ENCODE data around the gene ZFP1.

The ZFP1 gene

GRCh38 chr16:75148311-75149195 lies at the start of gene ZFP1:
Gene ZFP1, plus strand, starts transcription at chr16:75148524. Its CDS starts 4,428 bp downstream, at chr16:75152952.
- DNase-seq (ENCODE audit: low read depth in 2 of 2), result peak; percentile 89 to 91

- no peak for DNase-seq (ENCODE audit: low read depth in 2 of 2)
Observed at GRCh38 chr16:75099075-75099667, 49.2 kb upstream of the ZFP1 start.

GRCh38 chr16:75099738-75100602 lies 48.4 kb upstream of the ZFP1 start:
- DNase-seq (ENCODE audit: low read depth in 2 of 2), result no peak

- no peak for DNase-seq (ENCODE audit: low read depth in 2 of 2)
Observed at GRCh38 chr16:75100603-75100990, 47.7 kb upstream of the ZFP1 start.

- no peak for DNase-seq (ENCODE audit: low read depth in 2 of 2)
Observed at GRCh38 chr16:75101635-75102034, 46.7 kb upstream of the ZFP1 start.

- no peak for DNase-seq (ENCODE audit: low read depth in 2 of 2)
Observed at GRCh38 chr16:75102595-75102994, 45.7 kb upstream of the ZFP1 start.

GRCh38 chr16:75103994-75104393 lies 44.3 kb upstream of the ZFP1 start:
- DNase-seq (ENCODE audit: low read depth in 2 of 2), result no peak

- no peak for DNase-seq (ENCODE audit: low read depth in 2 of 2)
Observed at GRCh38 chr16:75104836-75105235, 43.5 kb upstream of the ZFP1 start.

GRCh38 chr16:75105306-75106061 lies 42.8 kb upstream of the ZFP1 start:
- DNase-seq (ENCODE audit: low read depth in 2 of 2), result no peak

- no peak for DNase-seq (ENCODE audit: low read depth in 2 of 2)
Observed at GRCh38 chr16:75106351-75107274, 41.7 kb upstream of the ZFP1 start.

- no peak for DNase-seq (ENCODE audit: low read depth in 2 of 2)
Observed at GRCh38 chr16:75107505-75107904, 40.8 kb upstream of the ZFP1 start.

- peak; percentile 31 to 49 for DNase-seq (ENCODE audit: low read depth in 2 of 2)
Observed at GRCh38 chr16:75108792-75109731, 39.3 kb upstream of the ZFP1 start.

- DNase-seq (ENCODE audit: low read depth in 2 of 2), result no peak
Observed at GRCh38 chr16:75109732-75110243, 38.5 kb upstream of the ZFP1 start.

- peak; percentile 56 to 62 for DNase-seq (ENCODE audit: low read depth in 2 of 2)
Observed at GRCh38 chr16:75110637-75111513, 37.4 kb upstream of the ZFP1 start.

- no peak for DNase-seq (ENCODE audit: low read depth in 2 of 2)
Observed at GRCh38 chr16:75111514-75111940, 36.8 kb upstream of the ZFP1 start.

- DNase-seq (ENCODE audit: low read depth in 2 of 2), result no peak
Observed at GRCh38 chr16:75111961-75112733, 36.2 kb upstream of the ZFP1 start.

All from stimulated activated CD8-positive, alpha-beta memory T cell treated with anti-CD3 and anti-CD28 coated beads, Interleukin-2, amount 100 ng/mL, for 1 hour (primary cell).